Activated CD8-positive, alpha-beta T cell treated with anti-CD3 and anti-CD28 coated beads for 36 hours (primary cell): ENCODE data around the gene DNASE1L3. TPM values are rescaled to one million over a fixed set of nuclear protein-coding genes. Genes with fewer than 3 reads are reported as not detected.

Source experiments
- ATAC-seq: fragments of 200-7000 bp; cut with Tn5 transposase; one replicate; pipeline ENCODE4 v1.10.0; 2021; ENCODE audit warnings: mild to moderate bottlenecking, moderate library complexity
- CTCF ChIA-PET: fragments of 350-600 bp; sonication (Branson Sonifier 250); formaldehyde crosslinking; loops from one replicate; lab custom pipeline; 2021; ENCODE audit warnings: antibody characterized with exemption; lab: Charles Lee
- POLR2A ChIA-PET: fragments of 350-600 bp; sonication (Branson Sonifier 250); formaldehyde crosslinking; loops from one replicate; lab custom pipeline; 2021; ENCODE audit warnings: antibody characterized with exemption; lab: Charles Lee
- DNase-seq: peaks from one replicate; pipeline ENCODE4 v3.0.0-alpha.2; 2020
- H3K27ac Mint-ChIP-seq: one replicate; pipeline ENCODE4 v1.8.0; 2021; ENCODE audit warnings: mild to moderate bottlenecking, mixed read lengths
- H3K27me3 Mint-ChIP-seq: one replicate; pipeline ENCODE4 v1.8.0; 2021; ENCODE audit warnings: mixed read lengths
- H3K36me3 Mint-ChIP-seq: one replicate; pipeline ENCODE4 v1.8.0; 2021; ENCODE audit warnings: low read depth, mixed read lengths
- H3K4me1 Mint-ChIP-seq: one replicate; pipeline ENCODE4 v1.8.0; 2021; ENCODE audit warnings: low read depth, mixed read lengths
- H3K4me3 Mint-ChIP-seq: one replicate; pipeline ENCODE4 v1.8.0; 2021; ENCODE audit warnings: mild to moderate bottlenecking, moderate library complexity, mixed read lengths
- H3K9me3 Mint-ChIP-seq: one replicate; pipeline ENCODE4 v1.8.0; 2021; ENCODE audit warnings: mixed read lengths
- CTCF ChIP-seq: fragments of 200-600 bp; IDR thresholded peaks from one replicate; pipeline ENCODE4 v1.8.0; 2022; ENCODE audit warnings: antibody characterized with exemption, mild to moderate bottlenecking
- intact Hi-C: fragments of 100-400 bp; cut with micrococcal nuclease; formaldehyde crosslinking; loops from one replicate; pipeline ENCODE4 v1.10.0; 2022
- total RNA-seq, 2 experiments: library from RNA; stranded (reverse); gene quantifications; one replicate each; pipeline ENCODE4 v1.2.3, GENCODE V29; 2021

The DNASE1L3 gene
- total RNA-seq, 2 experiments from 2014 or later = not detected

GRCh38 chr3:58207954-58208353 lies 2.8 kb downstream of the DNASE1L3 start:
- ATAC-seq (no peak), DNase-seq (no peak)
- H3K27me3 Mint-ChIP-seq = peaks cover 11% of the 10 kb centered on the region
- no peak overlapping the region for H3K4me3 Mint-ChIP-seq
- ChIA-PET POLR2A (no interaction called here), CTCF (interaction anchor here (0.6 to 2.0 kb wide), 4 partner anchors 9 to 92 kb away, joined by 3 to 7 read pairs (median 3); no protein-coding TSS in a partner anchor)
- H3K4me1 Mint-ChIP-seq = peaks cover 14% of the 10 kb centered on the region
- H3K36me3 Mint-ChIP-seq = peaks cover 1% of the 10 kb centered on the region
- no peak overlapping the region for H3K27ac Mint-ChIP-seq
- no peaks in the 10 kb centered on the region for H3K9me3 Mint-ChIP-seq
- no peak for TF ChIP-seq CTCF
- intact Hi-C loops = no loop called here

- Mint-ChIP-seq H3K27ac (no peak overlapping the region), H3K4me1 (peaks cover 14% of the 10 kb centered on the region), H3K36me3 (peaks cover 1% of the 10 kb centered on the region), H3K9me3 (peaks cover 1% of the 10 kb centered on the region), H3K4me3 (no peak overlapping the region), H3K27me3 (peaks cover 13% of the 10 kb centered on the region)
- intact Hi-C loops = no loop called here
- POLR2A ChIA-PET = no interaction called here
- no peak for TF ChIP-seq CTCF
- CTCF ChIA-PET = interaction anchor here (0.8 to 1.2 kb wide), 3 partner anchors 8 to 10 kb away, joined by 3 read pairs; no protein-coding TSS in a partner anchor
- ATAC-seq (peak; percentile 95), DNase-seq (peak; percentile 64)
Observed at GRCh38 chr3:58206406-58207011, 4.3 kb downstream of the DNASE1L3 start.

- intact Hi-C loops = no loop called here
- CTCF ChIA-PET = interaction anchor here (0.7 to 1.5 kb wide), 5 partner anchors 8 to 115 kb away, joined by 3 to 8 read pairs (median 4); no protein-coding TSS in a partner anchor
Observed at GRCh38 chr3:58205981-58206380, 4.8 kb downstream of the DNASE1L3 start.

GRCh38 chr3:58204720-58205119 lies 6.1 kb downstream of the DNASE1L3 start:
- ATAC-seq = no peak
- no peak overlapping the region for H3K4me3 Mint-ChIP-seq
- CTCF ChIA-PET = interaction anchor here (0.8 to 1.5 kb wide), 5 partner anchors 9 to 95 kb away, joined by 3 to 8 read pairs (median 4); no protein-coding TSS in a partner anchor

More at GRCh38 chr3:58205981-58206380, 4.8 kb downstream of the DNASE1L3 start:
- H3K4me3 Mint-ChIP-seq = no peak overlapping the region
- peaks cover 3% of the 10 kb centered on the region for H3K9me3 Mint-ChIP-seq
- peaks cover 9% of the 10 kb centered on the region for H3K27me3 Mint-ChIP-seq
- peaks cover 14% of the 10 kb centered on the region for H3K4me1 Mint-ChIP-seq
- ATAC-seq (no peak), DNase-seq (no peak)
- POLR2A ChIA-PET = interaction anchor here (1.3 kb wide), 1 partner anchor 8 kb away, joined by 4 read pairs; no protein-coding TSS in a partner anchor
- TF ChIP-seq CTCF = no peak
- peaks cover 1% of the 10 kb centered on the region for H3K36me3 Mint-ChIP-seq
- no peak overlapping the region for H3K27ac Mint-ChIP-seq

More at GRCh38 chr3:58204720-58205119, 6.1 kb downstream of the DNASE1L3 start:
- Mint-ChIP-seq H3K36me3 (peaks cover 3% of the 10 kb centered on the region), H3K4me1 (peaks cover 16% of the 10 kb centered on the region), H3K27ac (no peak overlapping the region), H3K9me3 (peaks cover 3% of the 10 kb centered on the region), H3K27me3 (peaks cover 8% of the 10 kb centered on the region)
- TF ChIP-seq CTCF = no peak
- POLR2A ChIA-PET = interaction anchor here (1.3 kb wide), 1 partner anchor 10 kb away, joined by 4 read pairs; no protein-coding TSS in a partner anchor
- intact Hi-C loops = no loop called here
- no peak for DNase-seq
